PC-3 (cell line): ENCODE data around the gene IPMK.

Experiments used
- CTCF ChIP-seq: fragments of 300-600 bp; sonication (generic); conservative IDR thresholded peaks from 2 replicates; pipeline ENCODE4 v1.5.1; 2017; ENCODE audit warnings: antibody characterized with exemption, low read depth, mild to moderate bottlenecking, low read length
- EZH2phosphoT487 ChIP-seq: fragments of 300-600 bp; sonication (generic); IDR thresholded peaks from 2 replicates; pipeline ENCODE4 v1.6.1; 2018; ENCODE audit warnings: mild to moderate bottlenecking, antibody characterized with exemption, low read length, borderline replicate concordance

- no peak for TF ChIP-seq EZH2phosphoT487
- TF ChIP-seq CTCF: no peak
Measured at GRCh38 chr10:58269782-58270290, 2.1 kb upstream of the IPMK start.
